Activated B cell treated with CpG ODN at 0.5 μM for 24 hours (primary cell): ENCODE measurements around the gene SIMC1. TPM values are rescaled to one million over a fixed set of nuclear protein-coding genes. Genes with fewer than 3 reads are reported as not detected.

Experiments
- ATAC-seq: fragments of 200-7000 bp; cut with Tn5 transposase; one replicate; pipeline ENCODE4 v1.10.0; 2021; ENCODE audit warnings: low read depth, mild to moderate bottlenecking, moderate library complexity
- CTCF ChIA-PET: fragments of 350-600 bp; sonication (Branson Sonifier 250); formaldehyde crosslinking; loops from one replicate; lab custom pipeline; 2021; ENCODE audit warnings: antibody characterized with exemption; lab: Charles Lee
- POLR2A ChIA-PET: fragments of 350-600 bp; sonication (Branson Sonifier 250); formaldehyde crosslinking; loops from one replicate; lab custom pipeline; 2021; ENCODE audit warnings: antibody characterized with exemption; lab: Charles Lee
- DNase-seq: peaks from one replicate; pipeline ENCODE4 v3.0.0; 2022
- H3K27ac Mint-ChIP-seq: one replicate; pipeline ENCODE4 v1.8.0; 2020; ENCODE audit warnings: mixed read lengths
- H3K27me3 Mint-ChIP-seq: one replicate; pipeline ENCODE4 v1.8.0; 2021; ENCODE audit warnings: mixed read lengths
- H3K36me3 Mint-ChIP-seq: one replicate; pipeline ENCODE4 v1.8.0; 2021; ENCODE audit warnings: low read depth, mixed read lengths
- H3K4me1 Mint-ChIP-seq: one replicate; pipeline ENCODE4 v1.8.0; 2021; ENCODE audit warnings: mixed read lengths
- H3K4me3 Mint-ChIP-seq: one replicate; pipeline ENCODE4 v1.8.0; 2020; ENCODE audit warnings: mild to moderate bottlenecking, mixed read lengths
- H3K9me3 Mint-ChIP-seq: one replicate; pipeline ENCODE4 v1.8.0; 2020; ENCODE audit warnings: mixed read lengths
- CTCF ChIP-seq: fragments of 200-600 bp; IDR thresholded peaks from one replicate; pipeline ENCODE4 v1.8.0; 2022; ENCODE audit warnings: antibody characterized with exemption, mild to moderate bottlenecking
- intact Hi-C: fragments of 100-400 bp; cut with micrococcal nuclease; formaldehyde crosslinking; loops from one replicate; pipeline ENCODE4 v1.15.1; 2024
- total RNA-seq: library from RNA; stranded (reverse); gene quantifications from 2 replicates; pipeline ENCODE4 v1.2.3, GENCODE V29; 2022

Gene SIMC1
- total RNA-seq, 1 donor from 2014 or later: 35.3 TPM

GRCh38 chr5:176366232-176366894 lies 128.1 kb downstream of the SIMC1 start:
- Mint-ChIP-seq H3K9me3 (no peaks in the 10 kb centered on the region), H3K36me3 (peaks cover 39% of the 10 kb centered on the region), H3K4me1 (peaks cover 16% of the 10 kb centered on the region), H3K4me3 (peak overlapping the region; percentile 75), H3K27ac (no peak overlapping the region), H3K27me3 (no peaks in the 10 kb centered on the region)
- ChIA-PET POLR2A (interaction anchor here (0.7 kb wide), 1 partner anchor 38 kb away, joined by 6 read pairs; no protein-coding TSS in a partner anchor), CTCF (no interaction called here)
- DNase-seq (no peak), ATAC-seq (no peak)
- intact Hi-C loops: no loop called here
- no peak for TF ChIP-seq CTCF

- H3K27me3 Mint-ChIP-seq: no peaks in the 10 kb centered on the region
These were observed 130.5 kb downstream of the SIMC1 start for GRCh38 chr5:176368726-176369125.

GRCh38 chr5:176369934-176370711 lies 131.9 kb downstream of the SIMC1 start:
- ATAC-seq: no peak
- CTCF ChIA-PET: no interaction called here

More at GRCh38 chr5:176368726-176369125, 130.5 kb downstream of the SIMC1 start:
- DNase-seq: no peak
- ATAC-seq: no peak
- CTCF ChIA-PET: no interaction called here
- H3K27ac Mint-ChIP-seq: no peak overlapping the region
- POLR2A ChIA-PET: interaction anchor here (1.0 kb wide), 1 partner anchor 20 kb away, joined by 3 read pairs; the partner anchor contains the start of genes HIGD2A and NOP16
- peaks cover 42% of the 10 kb centered on the region for H3K36me3 Mint-ChIP-seq
- TF ChIP-seq CTCF: no peak
- H3K9me3 Mint-ChIP-seq: no peaks in the 10 kb centered on the region
- no peak overlapping the region for H3K4me3 Mint-ChIP-seq
- H3K4me1 Mint-ChIP-seq: peaks cover 12% of the 10 kb centered on the region
- intact Hi-C loops: no loop called here

GRCh38 chr5:176371621-176372539 lies 133.7 kb downstream of the SIMC1 start:
- ChIA-PET CTCF (no interaction called here), POLR2A (interaction anchor here (1.0 kb wide), 1 partner anchor 10 kb away, joined by 7 read pairs; the partner anchor contains the start of gene KIAA1191)
- intact Hi-C loops: no loop called here
- Mint-ChIP-seq H3K9me3 (no peaks in the 10 kb centered on the region), H3K4me3 (no peak overlapping the region), H3K27me3 (no peaks in the 10 kb centered on the region), H3K4me1 (peaks cover 9% of the 10 kb centered on the region), H3K27ac (peak overlapping the region; percentile 56), H3K36me3 (peaks cover 42% of the 10 kb centered on the region)
- ATAC-seq (no peak), DNase-seq (no peak)
- no peak for TF ChIP-seq CTCF

More at GRCh38 chr5:176369934-176370711, 131.9 kb downstream of the SIMC1 start:
- Mint-ChIP-seq H3K9me3 (no peaks in the 10 kb centered on the region), H3K4me3 (no peak overlapping the region), H3K27ac (no peak overlapping the region), H3K36me3 (peaks cover 42% of the 10 kb centered on the region), H3K4me1 (peaks cover 13% of the 10 kb centered on the region), H3K27me3 (no peaks in the 10 kb centered on the region)
- POLR2A ChIA-PET: interaction anchor here (0.7 kb wide), 1 partner anchor 8 kb away, joined by 4 read pairs; no protein-coding TSS in a partner anchor
- DNase-seq: no peak
- intact Hi-C loops: no loop called here
- no peak for TF ChIP-seq CTCF
